NCI-H510A (cell line): ENCODE measurements around the gene GHR.
"Not testable (repeated sequence)": the region's sequence is repeated elsewhere in the genome, so short reads cannot be mapped to it uniquely, and the experiment has no call there.

Source experiments
- DNase-seq: peaks from one replicate; lab custom pipeline; 2025; lab: John Stamatoyannopoulos, UW

The GHR gene

GRCh38 chr5:42645138-42645537, 221.9 kb downstream of the GHR start:
- no peak for DNase-seq

- DNase-seq, result no peak
Observed at GRCh38 chr5:42648036-42648435, 224.8 kb downstream of the GHR start.

- no peak for DNase-seq
Observed at GRCh38 chr5:42648915-42649314, 225.7 kb downstream of the GHR start.

- DNase-seq, result no peak
Observed at GRCh38 chr5:42650084-42650483, 226.8 kb downstream of the GHR start.

- DNase-seq, result no peak
Observed at GRCh38 chr5:42653705-42654104, 230.5 kb downstream of the GHR start.

GRCh38 chr5:42654645-42655044, 231.4 kb downstream of the GHR start:
- DNase-seq, result no peak

GRCh38 chr5:42655982-42656650, 232.9 kb downstream of the GHR start:
- DNase-seq, result no peak

GRCh38 chr5:42656651-42657015, 233.4 kb downstream of the GHR start:
- no peak for DNase-seq

GRCh38 chr5:42659869-42660268, 236.6 kb downstream of the GHR start:
- not testable (repeated sequence) for DNase-seq

- no peak for DNase-seq
Observed at GRCh38 chr5:42665857-42666256, 242.6 kb downstream of the GHR start.

GRCh38 chr5:42666869-42667268, 243.6 kb downstream of the GHR start:
- no peak for DNase-seq

- DNase-seq, result no peak
Observed at GRCh38 chr5:42668254-42668653, 245.0 kb downstream of the GHR start.

GRCh38 chr5:42672925-42673324, 249.7 kb downstream of the GHR start:
- DNase-seq, result no peak

GRCh38 chr5:42675602-42676001, 252.4 kb downstream of the GHR start:
- DNase-seq, result no peak

GRCh38 chr5:42676362-42676761, 253.1 kb downstream of the GHR start:
- no peak for DNase-seq

GRCh38 chr5:42677156-42677842, 254.1 kb downstream of the GHR start:
- no peak for DNase-seq

GRCh38 chr5:42680046-42680445, 256.8 kb downstream of the GHR start:
- DNase-seq, result no peak

GRCh38 chr5:42685078-42685477, 261.8 kb downstream of the GHR start:
- not testable (repeated sequence) for DNase-seq

GRCh38 chr5:42689391-42689790, 266.2 kb downstream of the GHR start:
- no peak for DNase-seq

GRCh38 chr5:42691413-42691937, 268.2 kb downstream of the GHR start:
- DNase-seq, result no peak

- DNase-seq, result no peak
Observed at GRCh38 chr5:42701351-42702059, 278.3 kb downstream of the GHR start.

- no peak for DNase-seq
Observed at GRCh38 chr5:42703238-42703637, 280.0 kb downstream of the GHR start.

GRCh38 chr5:42715785-42716184, 292.5 kb downstream of the GHR start:
- no peak for DNase-seq
